COLO668 (cell line): ENCODE measurements around the gene IL12RB2.
A peak's percentile ranks its signal among the peaks of the same experiment; 100 is the strongest.
"Not testable (repeated sequence)": the region's sequence is repeated elsewhere in the genome, so short reads cannot be mapped to it uniquely, and the experiment has no call there.

ENCODE experiments used
- DNase-seq: peaks from one replicate; lab custom pipeline; 2025; ENCODE audit not compliant: unreplicated experiment; lab: John Stamatoyannopoulos, UW

Gene IL12RB2

DNA sequence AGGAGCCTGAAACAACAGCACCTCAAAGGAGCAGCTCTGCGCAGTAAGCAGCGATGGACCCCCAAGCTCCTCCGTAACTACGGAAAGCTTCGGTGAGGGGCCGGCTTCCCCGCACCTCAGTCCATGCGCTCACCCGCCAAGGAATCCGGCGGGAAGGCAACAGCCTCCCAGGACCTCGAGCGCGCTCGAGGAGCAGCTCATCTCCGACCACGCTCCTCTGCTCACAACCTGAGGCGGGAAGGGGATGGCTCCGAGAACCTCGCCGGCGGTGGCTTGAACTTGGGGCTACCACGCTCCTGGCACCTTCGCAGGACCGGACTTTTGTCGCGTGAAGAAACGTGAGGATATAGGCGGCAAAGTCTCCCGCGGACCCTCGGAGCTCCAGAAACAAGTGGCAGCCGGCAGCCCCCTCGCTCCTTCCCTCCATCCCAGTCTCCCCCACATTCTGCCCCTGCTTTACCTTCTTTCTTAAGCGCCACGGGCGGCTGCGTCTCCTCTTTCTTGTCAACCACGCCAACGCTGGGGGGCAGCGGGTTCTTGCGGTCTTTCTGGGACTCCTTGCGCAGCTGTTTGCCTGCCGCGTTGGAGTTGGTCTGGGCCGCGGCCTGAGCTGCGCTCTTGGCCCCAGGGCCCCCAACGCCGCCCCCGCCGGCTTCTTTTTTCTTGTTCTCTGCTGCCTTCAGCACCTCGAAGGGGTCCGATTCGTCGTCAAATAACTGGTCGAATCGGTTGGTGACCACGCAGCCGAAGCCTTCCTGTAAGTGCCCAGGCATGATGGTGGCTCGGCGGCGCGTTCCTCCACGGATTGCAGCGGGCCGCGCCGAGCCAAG lies 122.1 kb downstream of the IL12RB2 start:
- peak; percentile 69 for DNase-seq

DNA sequence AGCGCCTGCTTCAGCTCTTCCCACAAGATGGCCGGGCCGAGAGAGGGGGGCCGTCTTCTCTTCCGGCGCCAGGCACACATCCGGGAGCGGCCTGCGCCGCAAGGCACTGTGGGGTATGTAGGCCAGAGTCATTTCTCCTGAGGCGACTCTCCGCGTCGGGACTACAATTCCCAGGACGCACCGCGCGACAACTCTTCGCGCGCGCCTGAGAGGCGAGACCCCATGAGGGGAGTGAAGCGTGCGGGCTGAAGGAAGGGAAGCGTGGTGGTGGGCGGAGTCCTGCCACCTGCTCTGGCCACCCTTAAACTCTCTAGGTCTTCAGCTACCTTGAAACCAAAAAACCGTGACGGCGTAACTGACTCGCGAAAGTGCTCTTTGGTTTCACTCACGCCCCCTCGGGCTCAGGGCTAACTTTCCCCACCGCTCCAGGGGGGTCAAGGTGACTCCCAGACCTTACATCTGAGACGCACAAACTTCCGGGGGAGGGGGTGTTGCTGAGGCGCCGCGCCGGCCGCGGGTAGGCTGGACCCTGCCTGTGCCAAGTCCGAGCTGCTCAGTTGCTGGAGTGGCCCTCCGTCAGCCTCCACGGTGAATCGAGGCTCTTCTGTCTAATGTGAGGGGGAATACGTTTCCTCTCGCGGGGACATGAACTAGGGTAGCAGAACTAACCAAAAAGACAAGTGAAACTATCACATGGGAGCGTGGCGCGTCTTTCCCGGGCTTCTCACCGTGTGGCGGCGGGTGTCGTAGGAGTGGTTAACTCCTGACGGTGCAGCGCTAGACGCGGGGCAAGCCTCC lies 122.9 kb downstream of the IL12RB2 start, which contains the start of gene SERBP1:
TSS of gene SERBP1 (minus strand) at position 45 of the 798 bp plus-strand sequence. CDS start 102 bp downstream, outside the sequence.
- peak; percentile 100 for DNase-seq

DNA sequence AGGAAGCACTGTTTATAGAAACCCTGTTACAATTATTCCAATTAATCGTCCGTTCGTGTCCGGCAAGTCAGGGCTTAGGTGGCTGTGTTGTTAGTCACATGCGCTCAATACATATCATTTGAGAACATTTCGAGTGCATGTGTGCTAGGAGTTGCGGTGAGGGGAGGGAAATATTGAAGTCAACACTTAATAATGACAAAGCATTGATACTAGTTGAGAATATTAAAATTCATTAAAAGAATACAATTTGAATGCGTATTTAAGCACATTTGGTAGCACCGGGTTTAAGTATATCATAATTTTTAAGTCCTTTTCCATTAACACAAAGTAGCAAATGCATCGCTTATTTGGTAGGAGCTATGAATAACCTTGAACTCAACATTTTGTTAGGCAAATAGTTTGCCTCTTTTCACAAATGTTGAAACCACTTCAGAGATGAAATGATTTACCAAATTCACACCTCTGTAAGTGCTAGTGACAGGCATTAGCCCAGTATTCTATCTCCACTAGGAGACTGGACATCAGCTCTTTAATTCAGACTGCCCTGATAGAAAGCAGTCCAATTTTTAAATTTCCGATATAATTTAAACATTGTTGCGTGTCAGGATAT lies 123.6 kb downstream of the IL12RB2 start:
- no peak for DNase-seq

DNA sequence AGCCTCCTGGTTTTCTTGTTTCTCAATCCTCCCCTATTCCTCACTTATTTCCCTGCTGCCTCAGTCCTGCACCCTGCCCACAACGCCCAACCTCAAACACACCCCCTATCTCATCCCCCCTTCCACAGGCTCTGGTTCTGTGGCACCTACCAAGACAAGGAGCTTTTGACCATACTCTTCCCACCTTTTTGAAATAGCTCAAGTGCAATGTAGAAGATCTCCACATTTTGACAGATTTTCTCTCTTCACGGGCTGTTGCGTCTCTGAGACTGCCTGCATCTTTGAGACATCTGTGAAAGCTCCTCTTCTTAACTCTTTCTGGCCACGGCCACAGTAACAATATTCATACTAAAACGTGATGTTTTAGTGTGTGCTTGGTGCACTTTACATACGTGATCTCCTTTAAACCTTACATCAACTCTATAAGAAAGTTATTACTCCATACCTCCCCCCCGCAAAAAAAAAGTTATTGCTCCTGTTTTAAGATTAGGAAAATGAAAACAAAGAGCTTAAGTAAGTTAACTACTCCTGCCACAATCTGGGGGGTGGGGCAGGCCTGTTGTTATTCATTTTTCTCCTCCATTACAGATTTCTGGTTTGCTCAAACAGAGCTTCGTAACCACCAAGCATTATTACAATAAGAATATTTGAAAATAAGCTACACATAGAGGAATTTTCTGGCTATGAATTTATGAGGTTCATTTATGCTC lies 124.4 kb downstream of the IL12RB2 start:
- no peak for DNase-seq

DNA sequence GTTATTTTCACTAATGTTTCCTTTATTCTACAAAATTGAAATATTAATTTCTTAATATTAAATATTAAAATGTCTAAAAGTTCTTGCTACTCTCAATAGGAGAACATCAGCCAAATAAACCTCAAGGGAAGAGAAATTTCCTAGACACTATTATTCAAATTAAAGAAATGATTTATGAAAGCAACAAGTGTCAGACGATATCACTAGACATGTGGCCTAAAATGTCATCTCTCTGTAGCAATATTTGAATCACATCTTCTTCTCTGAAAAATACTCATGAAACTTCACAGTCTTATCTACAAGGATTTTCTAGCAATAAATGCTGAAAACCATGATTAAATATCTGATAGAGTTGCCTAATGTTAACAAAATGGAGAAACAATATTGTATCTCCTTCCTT lies 125.1 kb downstream of the IL12RB2 start:
- no peak for DNase-seq

DNA sequence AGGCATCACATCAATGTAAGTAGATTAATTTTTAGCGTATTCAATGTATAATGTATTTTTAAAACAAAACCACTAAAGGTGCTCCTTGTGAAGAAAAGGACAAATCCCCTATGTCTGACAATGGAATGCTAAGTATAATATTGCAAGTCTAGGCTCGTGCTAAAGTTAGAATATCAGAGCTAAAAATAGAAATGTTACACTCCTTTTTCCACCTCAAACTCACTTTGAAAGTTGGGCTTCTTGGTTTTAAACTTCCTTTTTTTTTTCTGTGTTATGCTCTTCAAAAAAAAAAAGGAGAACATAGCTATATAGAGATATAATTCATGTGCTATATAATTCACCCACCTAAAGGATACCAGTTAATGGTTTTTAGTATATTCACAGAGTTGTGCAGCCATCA lies 126.2 kb downstream of the IL12RB2 start:
- no peak for DNase-seq

DNA sequence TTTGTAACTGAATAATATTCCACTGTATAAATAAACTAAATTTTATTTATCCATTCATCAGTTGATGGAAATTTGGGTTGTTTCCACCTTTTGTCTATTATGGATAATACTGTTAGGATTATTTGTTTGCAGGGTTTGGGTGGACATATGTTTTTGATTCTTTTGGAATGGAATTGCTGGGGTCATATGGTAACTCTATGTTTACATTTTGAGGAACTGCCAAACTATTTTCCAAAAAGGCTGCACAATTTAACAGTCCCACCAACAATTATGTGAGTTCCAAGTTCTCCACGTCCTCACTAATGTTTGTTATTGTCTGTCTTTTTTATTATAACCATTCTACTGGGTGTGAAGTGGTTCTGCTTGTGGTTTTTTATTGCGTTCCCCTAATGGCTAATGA lies 126.8 kb downstream of the IL12RB2 start:
- DNase-seq: no peak

DNA sequence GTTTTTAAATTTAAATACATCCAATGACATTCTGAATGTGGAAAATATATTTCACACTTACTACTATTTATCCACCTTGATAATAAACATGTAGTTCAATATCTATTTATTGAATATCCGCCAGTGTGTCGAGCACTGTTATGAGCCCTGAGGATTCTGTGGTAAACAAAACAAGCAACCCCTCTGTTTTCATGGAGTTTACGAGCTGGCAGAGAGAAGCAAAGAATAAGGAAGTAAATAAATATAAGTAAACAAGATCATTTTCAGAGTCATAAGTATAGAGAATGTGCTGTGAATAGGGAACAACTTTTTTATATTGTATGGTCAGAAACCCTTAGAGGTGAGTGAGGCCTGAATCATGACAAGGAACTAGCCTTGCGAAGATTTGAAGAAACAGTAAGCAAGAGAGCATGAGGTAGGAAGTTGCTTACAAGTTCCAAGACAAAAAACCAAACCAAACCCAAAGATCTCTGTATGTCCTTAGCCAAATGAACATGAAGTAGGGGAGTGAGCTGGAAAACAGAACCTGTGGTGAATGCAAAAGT lies 128.9 kb downstream of the IL12RB2 start:
- DNase-seq: no peak

DNA sequence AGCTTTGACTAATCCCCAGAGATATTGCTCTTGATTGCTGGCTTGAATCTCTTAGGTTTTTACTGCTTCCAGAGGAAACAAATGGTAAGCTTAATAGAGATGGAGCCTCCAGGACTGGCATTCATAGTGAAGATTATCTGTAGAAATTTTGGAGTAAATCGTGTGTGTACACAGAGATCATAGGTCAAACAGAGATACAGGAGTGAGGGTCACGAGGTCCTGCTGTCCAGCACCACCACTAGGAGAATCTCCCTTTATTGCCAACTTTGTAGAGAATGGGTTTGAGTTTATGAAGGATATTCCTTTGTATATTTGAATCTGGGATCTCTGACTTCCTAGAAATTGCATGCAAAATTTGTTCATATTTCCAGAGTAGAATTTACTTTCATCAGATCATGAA lies 130.3 kb downstream of the IL12RB2 start:
- no peak for DNase-seq

DNA sequence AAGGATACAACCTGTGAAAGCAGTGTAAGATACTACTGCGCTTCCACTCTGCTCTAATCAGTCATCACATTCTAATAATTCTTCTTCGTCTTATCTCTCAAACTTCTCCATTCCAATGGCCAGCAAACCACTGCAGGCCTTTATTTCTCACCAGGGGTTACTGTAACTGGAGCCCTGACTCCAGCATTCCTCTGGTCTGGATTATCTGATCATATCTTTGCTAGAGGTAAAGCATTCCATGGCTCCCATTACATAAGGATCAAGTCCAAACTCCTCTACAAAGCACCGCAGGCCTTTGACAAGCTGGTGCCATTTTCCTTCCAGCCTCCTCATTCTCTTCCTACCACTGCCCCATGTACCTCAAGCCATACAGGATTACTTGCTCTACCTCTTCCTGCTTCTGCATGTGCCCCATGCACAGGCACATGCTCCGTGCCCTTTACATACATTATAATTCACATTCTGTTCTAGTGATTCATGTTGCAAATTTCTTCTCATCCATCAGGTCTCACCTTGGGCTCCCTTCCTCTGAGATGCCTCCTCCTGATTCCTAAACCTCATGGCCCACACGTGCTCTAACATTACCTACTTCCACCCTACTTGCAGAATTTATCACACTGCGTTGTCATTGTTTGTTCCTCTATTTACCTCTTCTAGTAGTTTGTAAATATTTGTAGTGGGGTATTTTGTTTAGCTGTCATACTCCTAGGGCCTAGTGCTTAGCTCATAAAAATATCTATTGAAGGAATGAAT lies 131.8 kb downstream of the IL12RB2 start:
- no peak for DNase-seq

DNA sequence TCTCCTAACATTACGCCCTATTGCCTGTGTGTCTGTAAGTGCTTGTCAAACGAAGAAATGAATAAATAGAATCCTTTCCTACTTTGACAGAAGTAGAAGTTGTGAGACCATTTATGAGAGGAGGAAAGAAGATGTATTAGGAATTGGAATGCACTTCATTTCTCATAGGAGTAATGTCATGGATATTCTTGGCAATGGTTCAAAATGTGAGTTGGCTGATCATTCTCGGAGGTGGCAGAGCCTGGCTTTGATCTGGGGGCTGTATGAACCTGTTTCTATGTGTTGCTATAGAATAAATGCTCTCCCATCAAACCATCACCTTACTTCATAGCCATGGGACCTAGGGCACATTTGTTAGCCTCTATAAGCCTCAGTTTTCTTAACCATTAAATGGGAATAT lies 132.7 kb downstream of the IL12RB2 start:
- no peak for DNase-seq

DNA sequence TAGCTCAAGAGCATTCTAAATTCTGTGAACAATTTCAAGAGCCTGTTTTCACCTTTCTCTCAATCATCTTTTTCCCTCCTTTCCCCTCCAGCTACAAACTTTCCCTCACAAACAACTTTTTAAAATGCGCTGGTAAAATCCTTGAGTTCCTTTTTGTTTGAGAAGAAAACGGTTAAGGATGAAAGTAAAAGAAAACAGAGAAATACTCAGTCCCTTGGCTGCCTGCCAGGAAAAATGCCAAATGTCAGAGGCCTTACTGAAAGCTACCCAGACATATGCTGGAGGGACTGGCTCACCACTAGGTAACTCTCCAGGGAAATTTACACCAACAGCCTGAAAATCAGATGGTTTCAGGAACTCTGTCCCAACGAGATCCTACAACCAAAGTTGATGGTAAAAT lies 133.5 kb downstream of the IL12RB2 start:
- DNase-seq: peak; percentile 27

DNA sequence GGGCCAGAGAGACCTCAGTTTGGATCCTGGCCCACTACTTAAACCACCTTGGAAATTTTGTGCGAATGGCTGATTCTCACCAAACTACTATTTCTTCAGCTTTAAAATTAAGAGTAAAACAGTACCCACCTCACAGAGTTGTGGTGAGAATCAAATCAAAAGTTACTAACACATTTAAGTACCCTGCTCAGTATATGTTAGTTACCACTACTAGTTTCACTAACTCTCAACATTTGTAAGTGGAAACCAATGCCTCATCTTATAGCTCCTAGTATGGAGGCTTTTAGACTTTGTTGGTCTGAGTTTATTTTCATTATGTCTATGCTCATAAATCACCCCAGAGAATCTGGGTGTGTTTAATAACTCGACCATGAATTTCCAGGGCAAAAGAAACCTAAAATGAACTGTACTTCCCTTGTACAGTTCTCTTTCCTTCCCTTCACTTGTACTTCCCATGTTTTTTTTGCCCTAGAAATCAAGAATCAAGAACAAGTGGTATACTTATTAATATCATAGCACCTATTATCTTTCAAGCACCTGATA lies 134.1 kb downstream of the IL12RB2 start:
- no peak for DNase-seq

DNA sequence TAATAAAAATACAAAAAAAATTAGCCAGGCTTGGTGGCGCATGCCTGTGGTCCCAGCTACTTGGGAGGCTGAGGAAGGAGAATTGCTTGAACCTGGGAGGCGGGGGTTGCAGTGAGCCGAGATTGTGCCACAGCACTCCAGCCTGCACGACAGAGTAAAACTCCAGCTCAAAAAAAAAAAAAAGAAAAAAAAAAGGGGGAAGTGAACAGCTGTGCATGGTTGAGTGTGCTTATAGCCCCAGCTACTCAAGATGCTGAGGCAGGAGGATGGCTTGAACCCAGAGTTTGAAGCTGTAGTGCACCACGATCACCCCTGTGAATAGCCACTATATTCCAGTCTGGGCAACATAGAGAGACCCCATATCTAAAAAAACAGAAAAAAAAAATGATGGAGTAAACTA lies 138.3 kb downstream of the IL12RB2 start:
- DNase-seq: not testable (repeated sequence)
